Right atrium auricular region (tissue), 2 donors: ENCODE data around the gene EPHA3. TPM values are rescaled to one million over a fixed set of nuclear protein-coding genes. Genes with fewer than 3 reads are reported as not detected.

Experiments used
- DNase-seq: peaks from one replicate; pipeline ENCODE4 v3.0.0-alpha.2; 2019; ENCODE audit warnings: low spot score
- H3K27ac ChIP-seq, 2 donors: fragments of 200-600 bp; sonication (generic); 1 replicate in 1 of 2; 2 replicates in 1 of 2; pipeline ENCODE4 v1.5.1; 2016 to 2019
- H3K27me3 ChIP-seq, 2 donors: fragments of 200-600 bp; sonication (generic); one replicate each; pipeline versions ENCODE4 v1.5.1 to v1.6.0; 2017 to 2019
- H3K36me3 ChIP-seq: fragments of 200-600 bp; sonication (generic); one replicate; pipeline ENCODE4 v1.5.1; 2016
- H3K4me1 ChIP-seq, 2 donors: fragments of 200-600 bp; sonication (generic); one replicate each; pipeline versions ENCODE4 v1.5.1 to v1.6.0; 2017 to 2019
- H3K4me3 ChIP-seq, 2 donors: fragments of 200-600 bp; sonication (generic); 1 replicate in 1 of 2; 2 replicates in 1 of 2; pipeline ENCODE4 v1.5.1; 2017 to 2019; ENCODE audit warnings: mild to moderate bottlenecking in 1 of 2, moderate library complexity in 1 of 2
- H3K9me3 ChIP-seq, 2 donors: fragments of 200-600 bp; sonication (generic); one replicate each; pipeline ENCODE4 v1.5.1; 2019
- total RNA-seq, 2 donors: library from RNA; depleted of rRNA; stranded (reverse); fragments of >200 nt; gene quantifications; one replicate each; pipeline ENCODE4 v1.1.0, GENCODE V29; 2016
- TF ChIP-seq, protein P1 (sequence below), 2 donors: fragments of 200-600 bp; sonication (generic); IDR thresholded peaks; one replicate each; pipeline ENCODE4 v1.5.1; 2019; ENCODE audit warnings: antibody characterized with exemption in 2 of 2

The EPHA3 gene
- total RNA-seq, 2 donors from 2014 or later: 5.3 to 5.4 TPM

DNA sequence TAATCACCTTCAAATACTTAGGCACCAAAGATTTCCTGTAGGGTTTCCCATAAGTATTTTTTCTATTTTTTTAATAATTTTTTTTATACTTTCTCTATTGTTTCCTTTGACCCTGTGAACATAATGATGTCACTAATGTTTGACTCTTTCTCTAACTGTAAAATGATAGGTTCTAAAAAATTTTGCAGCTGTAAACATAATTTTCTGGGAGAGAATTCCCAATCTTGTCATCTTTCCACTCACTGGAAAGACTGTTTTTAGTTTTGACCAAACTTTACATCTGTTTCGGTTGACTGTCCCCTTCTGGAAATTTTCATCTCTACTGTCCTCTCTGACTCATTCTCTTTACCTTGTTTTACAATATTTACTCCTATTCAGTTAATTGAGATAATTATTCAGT lies 5.5 kb upstream of the EPHA3 start:
- no peak overlapping the region for H3K4me3 ChIP-seq
- H3K4me1 ChIP-seq: no peaks in the 10 kb centered on the region
- TF ChIP-seq, protein P1, sequence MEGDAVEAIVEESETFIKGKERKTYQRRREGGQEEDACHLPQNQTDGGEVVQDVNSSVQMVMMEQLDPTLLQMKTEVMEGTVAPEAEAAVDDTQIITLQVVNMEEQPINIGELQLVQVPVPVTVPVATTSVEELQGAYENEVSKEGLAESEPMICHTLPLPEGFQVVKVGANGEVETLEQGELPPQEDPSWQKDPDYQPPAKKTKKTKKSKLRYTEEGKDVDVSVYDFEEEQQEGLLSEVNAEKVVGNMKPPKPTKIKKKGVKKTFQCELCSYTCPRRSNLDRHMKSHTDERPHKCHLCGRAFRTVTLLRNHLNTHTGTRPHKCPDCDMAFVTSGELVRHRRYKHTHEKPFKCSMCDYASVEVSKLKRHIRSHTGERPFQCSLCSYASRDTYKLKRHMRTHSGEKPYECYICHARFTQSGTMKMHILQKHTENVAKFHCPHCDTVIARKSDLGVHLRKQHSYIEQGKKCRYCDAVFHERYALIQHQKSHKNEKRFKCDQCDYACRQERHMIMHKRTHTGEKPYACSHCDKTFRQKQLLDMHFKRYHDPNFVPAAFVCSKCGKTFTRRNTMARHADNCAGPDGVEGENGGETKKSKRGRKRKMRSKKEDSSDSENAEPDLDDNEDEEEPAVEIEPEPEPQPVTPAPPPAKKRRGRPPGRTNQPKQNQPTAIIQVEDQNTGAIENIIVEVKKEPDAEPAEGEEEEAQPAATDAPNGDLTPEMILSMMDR (IDR thresholded peaks at IDR 0.05): no peak
- no peaks in the 10 kb centered on the region for H3K36me3 ChIP-seq
- H3K9me3 ChIP-seq: no peaks in the 10 kb centered on the region
- no peak overlapping the region for H3K27ac ChIP-seq
- no peak for DNase-seq
- no peaks in the 10 kb centered on the region for H3K27me3 ChIP-seq

DNA sequence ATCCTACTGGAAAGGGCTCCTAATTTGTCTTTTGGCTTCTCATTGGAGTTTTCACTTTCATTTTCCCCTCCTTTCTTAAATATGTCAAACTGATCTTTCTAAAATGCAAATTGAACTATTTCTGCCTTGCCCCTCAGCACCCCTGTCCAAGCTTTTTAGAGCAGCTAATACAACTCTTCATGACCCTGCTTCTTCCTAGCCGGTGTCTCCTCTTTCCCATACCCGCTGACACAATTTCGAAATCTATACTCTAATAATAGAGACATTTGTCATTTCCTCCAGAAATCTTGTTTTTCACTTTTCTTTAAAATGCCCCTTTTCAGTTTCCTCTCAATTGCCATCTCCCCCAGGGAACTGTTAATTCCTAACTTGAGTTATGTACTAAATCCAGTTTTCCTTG lies 2.9 kb upstream of the EPHA3 start:
- H3K9me3 ChIP-seq: no peaks in the 10 kb centered on the region
- H3K27me3 ChIP-seq: no peaks in the 10 kb centered on the region
- H3K4me3 ChIP-seq: no peak overlapping the region
- no peak for DNase-seq
- no peaks in the 10 kb centered on the region for H3K36me3 ChIP-seq
- H3K4me1 ChIP-seq: peaks cover 0 to 7% of the 10 kb centered on the region in 2 donors
- H3K27ac ChIP-seq: peak overlapping the region in 1 of 2 donors; percentile 1
- TF ChIP-seq, protein P1 (IDR thresholded peaks at IDR 0.05): no peak

DNA sequence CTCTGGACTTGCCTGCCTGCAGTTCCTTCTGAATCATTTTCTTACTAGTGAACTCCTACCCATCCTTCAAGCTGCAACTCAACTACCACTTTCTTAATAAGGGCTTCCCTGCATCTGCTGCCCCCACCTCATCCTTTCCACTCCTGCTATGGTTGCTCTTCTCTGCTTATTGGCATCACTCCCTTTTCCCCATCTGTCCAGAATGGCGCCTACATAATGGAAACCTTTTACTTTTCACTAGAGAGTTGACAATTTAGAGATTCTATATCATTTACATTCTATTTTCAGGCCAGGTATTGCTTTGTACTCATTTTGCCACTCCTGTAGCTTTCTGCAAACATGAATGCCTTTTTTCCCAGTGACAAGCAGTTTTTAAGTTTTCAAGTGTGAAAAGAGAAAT lies 1.9 kb upstream of the EPHA3 start:
- H3K4me1 ChIP-seq: peaks cover 0 to 7% of the 10 kb centered on the region in 2 donors
- no peaks in the 10 kb centered on the region for H3K36me3 ChIP-seq
- TF ChIP-seq, protein P1 (IDR thresholded peaks at IDR 0.05): no peak
- DNase-seq: no peak
- no peaks in the 10 kb centered on the region for H3K27me3 ChIP-seq
- no peak overlapping the region for H3K27ac ChIP-seq
- H3K4me3 ChIP-seq: no peak overlapping the region
- H3K9me3 ChIP-seq: no peaks in the 10 kb centered on the region

DNA sequence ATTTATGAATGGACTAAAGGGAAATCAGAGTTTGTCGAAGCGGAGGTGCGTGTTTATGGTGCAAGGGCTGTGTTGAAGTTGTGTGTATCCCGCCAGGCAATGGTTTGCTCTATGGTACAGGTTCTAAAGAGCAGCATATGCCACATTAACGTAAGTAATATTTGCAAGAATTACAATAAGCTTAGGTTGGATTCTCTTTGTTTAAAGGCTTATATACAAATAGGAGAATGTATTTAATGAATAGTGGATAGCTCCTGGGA lies 800 bp downstream of the EPHA3 start:
- Histone ChIP-seq H3K9me3 (no peaks in the 10 kb centered on the region), H3K36me3 (no peaks in the 10 kb centered on the region), H3K4me3 (peak overlapping the region; percentile 40 to 56), H3K27ac (no peak overlapping the region), H3K4me1 (peaks cover 0 to 7% of the 10 kb centered on the region in 2 donors), H3K27me3 (no peaks in the 10 kb centered on the region)
- TF ChIP-seq, protein P1 (IDR thresholded peaks at IDR 0.05): no peak
- no peak for DNase-seq

DNA sequence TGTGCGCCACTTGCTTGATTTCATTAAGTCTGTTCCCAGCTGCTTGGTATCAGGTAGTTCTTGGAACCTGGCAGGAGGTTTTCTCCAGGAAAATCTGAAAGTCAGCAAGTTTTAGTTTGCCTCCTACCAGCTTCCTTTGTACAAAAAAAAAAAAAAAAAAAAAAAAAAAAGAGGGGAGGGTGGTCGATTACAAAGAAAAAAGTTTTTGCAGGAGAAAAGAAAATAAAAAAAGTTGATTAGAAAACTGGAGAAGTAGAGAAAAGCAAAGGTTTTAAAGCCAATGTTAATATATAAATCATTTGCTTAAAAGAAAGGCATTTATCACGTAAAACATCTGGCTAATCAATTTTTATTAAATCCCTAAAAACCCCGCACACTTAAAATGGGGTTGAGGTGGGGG lies 5.9 kb downstream of the EPHA3 start:
- H3K4me1 ChIP-seq: peaks cover 0 to 5% of the 10 kb centered on the region in 2 donors
- H3K27ac ChIP-seq: peak overlapping the region; percentile 67 to 79
- no peaks in the 10 kb centered on the region for H3K9me3 ChIP-seq
- DNase-seq: no peak
- H3K4me3 ChIP-seq: no peak overlapping the region
- no peaks in the 10 kb centered on the region for H3K27me3 ChIP-seq
- TF ChIP-seq, protein P1 (IDR thresholded peaks at IDR 0.05): no peak
- H3K36me3 ChIP-seq: no peaks in the 10 kb centered on the region
